ENCODE measurements around the gene RET.

Gene RET

DNA sequence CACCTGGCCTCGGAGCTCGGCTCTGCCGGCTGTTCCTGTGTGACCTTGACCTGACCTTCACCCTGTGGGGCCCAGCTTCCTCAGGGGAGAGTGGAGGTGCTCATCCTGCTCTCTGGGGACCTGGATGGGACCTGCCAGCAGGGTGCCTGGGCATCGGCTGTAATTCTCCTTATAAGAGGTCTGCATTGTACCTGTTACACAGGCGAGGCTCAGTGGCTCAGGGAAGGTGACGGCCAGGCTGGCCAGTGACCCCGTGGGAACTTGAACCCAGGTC lies 29.0 kb downstream of the RET start:
- no peak for DNase-seq

DNA sequence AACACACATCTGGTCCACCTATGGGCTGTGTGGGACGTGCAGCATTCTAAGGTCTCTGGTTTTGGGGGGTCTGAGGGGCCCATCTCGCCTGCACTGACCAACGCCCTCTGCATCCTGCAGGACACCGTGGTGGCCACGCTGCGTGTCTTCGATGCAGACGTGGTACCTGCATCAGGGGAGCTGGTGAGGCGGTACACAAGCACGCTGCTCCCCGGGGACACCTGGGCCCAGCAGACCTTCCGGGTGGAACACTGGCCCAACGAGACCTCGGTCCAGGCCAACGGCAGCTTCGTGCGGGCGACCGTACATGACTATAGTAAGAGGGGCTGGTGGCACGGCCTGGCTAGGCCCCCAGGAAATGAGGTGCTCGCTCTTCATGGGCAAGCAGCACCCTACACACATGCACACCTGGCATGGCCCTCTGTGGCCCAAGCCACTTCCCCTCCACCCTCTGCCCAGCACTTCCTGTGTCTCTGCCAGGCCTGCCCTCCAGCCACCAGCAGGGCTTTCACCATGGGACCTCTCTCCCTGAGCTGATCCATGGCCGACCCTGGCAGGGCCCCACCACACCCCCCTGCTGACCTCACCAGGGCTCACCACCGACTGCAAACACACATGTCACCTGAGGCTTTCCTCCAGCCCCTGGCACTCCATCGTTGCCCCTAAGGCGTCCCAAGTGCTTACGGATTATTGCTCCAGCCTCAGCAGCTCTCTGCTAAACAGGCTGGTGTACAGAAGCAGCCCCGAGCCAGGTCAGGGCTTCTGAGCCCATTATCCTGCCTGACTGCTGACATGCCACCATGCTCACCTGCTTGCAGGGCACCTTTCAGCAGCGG lies 29.6 kb downstream of the RET start:
- no peak for DNase-seq

DNA sequence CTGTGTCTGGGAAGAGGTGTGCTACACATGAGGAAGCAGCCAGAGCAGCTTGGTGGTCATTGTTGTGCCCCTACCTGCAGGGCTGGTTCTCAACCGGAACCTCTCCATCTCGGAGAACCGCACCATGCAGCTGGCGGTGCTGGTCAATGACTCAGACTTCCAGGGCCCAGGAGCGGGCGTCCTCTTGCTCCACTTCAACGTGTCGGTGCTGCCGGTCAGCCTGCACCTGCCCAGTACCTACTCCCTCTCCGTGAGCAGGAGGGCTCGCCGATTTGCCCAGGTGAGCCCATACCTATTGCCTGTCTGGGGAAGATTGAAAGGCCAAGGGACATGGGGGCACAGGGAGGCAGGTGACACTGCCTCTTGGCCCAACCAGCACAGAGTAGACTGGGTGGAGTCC lies 32.1 kb downstream of the RET start:
- no peak for DNase-seq

DNA sequence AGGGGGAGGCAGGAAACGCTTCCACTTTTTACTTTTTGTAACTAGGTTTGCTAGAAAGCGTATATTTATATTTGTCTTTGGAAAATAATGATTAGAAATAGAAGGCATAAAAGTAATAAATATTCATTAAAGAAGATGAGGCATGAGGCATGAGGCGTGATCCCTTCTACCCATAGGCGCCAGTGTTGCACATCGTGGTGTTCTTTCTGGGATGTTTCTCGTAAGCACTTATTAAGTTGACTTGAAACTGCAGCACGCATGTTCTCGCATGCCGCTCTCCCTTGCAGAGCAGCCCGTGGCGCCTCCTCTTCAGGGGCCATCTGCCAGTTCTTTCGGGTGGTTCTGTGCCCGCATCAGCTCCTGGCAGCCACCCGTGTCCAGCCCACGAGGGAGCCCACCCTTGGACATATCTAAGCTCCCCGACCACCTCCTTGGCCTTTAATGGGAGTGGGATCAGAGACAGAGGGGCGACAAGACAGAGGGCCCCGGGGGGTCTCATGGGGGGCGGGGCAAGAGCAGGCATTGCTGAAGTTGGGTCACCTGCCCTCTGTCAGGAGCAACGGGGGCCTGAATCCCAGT lies 32.9 kb downstream of the RET start:
- DNase-seq = no peak

DNA sequence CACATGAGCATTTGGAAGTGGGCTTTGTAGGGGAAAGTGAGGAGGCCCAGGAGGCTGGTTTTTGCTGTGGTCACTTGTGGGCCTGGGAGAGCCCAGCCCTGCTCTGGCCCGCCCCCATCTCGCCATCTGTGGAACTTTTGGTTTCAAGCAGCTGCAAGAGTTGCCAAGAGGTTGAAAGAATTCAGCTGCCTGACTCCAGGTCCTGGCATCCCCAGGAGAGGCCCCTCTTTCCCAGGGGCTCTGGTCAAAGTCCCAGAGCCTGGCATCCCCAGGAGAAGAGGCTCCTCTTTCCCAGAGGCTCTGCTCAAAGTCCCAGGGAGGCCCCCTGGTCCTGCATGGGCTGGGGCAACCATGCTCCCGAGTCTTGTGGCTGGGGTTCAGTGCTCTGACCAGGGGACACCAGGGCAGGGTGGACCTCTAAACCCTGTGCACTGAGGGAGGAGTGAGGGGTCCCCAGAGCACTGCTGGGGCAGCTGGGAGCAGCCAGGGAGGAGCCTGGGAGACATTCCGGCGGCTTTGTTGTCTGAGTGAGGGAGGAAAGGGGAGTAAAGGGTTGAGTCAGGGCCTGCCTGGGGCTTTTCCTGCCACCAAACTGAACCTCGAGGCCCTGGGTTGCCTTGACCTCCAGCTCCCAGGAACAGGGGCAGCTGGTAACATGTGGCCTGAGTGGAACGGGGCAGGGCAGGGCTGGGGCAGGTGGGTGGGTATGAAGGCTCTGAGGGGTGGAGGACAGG lies 33.6 kb downstream of the RET start:
- no peak for DNase-seq

DNA sequence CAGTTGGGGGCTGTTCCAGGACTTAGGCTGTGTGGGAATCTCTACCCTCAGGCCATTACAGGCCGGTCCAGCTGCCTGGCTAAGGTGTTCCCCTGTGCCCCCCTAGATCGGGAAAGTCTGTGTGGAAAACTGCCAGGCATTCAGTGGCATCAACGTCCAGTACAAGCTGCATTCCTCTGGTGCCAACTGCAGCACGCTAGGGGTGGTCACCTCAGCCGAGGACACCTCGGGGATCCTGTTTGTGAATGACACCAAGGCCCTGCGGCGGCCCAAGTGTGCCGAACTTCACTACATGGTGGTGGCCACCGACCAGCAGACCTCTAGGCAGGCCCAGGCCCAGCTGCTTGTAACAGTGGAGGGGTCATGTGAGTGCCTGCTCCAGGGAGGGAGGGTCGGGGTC lies 34.2 kb downstream of the RET start:
- DNase-seq = no peak

DNA sequence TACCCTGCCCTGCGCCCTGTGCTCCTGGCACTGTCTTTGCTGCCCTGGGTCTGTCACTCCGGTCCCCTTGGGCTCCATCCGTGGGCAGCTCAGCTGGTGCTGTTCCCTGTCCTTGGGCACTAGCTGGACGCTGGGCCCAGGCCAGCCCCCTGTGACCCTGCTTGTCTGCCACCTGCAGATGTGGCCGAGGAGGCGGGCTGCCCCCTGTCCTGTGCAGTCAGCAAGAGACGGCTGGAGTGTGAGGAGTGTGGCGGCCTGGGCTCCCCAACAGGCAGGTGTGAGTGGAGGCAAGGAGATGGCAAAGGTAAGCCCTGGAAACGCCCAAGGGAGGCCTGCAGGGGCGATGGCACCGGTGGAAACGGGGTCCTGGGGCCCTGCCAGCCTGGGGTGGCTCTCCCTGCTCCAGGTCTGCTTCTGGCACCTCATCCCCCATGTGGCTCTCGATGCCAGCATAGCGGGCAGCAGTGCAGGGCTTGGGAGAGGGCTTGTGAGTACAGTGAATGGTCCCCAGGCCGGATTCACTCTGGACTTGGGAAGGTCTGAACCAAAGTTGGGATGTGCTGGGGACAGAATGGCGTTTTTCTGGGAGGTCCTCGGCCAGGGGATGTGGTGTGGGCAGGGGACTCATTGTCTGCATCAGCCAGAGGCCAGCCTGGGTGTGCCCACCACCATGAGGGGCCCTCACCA lies 35.2 kb downstream of the RET start:
- DNase-seq = no peak

DNA sequence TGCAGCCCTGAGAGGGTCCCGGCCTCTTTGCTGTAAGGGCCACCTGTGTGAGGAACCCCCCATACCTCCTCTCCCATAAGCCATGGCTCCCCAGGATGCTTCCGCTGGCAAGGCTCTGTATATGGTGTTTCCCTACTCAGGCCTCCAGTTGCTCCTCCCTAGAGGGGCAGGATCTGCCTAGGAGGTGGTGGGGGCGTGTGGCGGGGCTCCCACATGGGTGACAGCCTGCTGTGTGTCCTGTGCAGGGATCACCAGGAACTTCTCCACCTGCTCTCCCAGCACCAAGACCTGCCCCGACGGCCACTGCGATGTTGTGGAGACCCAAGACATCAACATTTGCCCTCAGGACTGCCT lies 35.7 kb downstream of the RET start:
- no peak for DNase-seq

DNA sequence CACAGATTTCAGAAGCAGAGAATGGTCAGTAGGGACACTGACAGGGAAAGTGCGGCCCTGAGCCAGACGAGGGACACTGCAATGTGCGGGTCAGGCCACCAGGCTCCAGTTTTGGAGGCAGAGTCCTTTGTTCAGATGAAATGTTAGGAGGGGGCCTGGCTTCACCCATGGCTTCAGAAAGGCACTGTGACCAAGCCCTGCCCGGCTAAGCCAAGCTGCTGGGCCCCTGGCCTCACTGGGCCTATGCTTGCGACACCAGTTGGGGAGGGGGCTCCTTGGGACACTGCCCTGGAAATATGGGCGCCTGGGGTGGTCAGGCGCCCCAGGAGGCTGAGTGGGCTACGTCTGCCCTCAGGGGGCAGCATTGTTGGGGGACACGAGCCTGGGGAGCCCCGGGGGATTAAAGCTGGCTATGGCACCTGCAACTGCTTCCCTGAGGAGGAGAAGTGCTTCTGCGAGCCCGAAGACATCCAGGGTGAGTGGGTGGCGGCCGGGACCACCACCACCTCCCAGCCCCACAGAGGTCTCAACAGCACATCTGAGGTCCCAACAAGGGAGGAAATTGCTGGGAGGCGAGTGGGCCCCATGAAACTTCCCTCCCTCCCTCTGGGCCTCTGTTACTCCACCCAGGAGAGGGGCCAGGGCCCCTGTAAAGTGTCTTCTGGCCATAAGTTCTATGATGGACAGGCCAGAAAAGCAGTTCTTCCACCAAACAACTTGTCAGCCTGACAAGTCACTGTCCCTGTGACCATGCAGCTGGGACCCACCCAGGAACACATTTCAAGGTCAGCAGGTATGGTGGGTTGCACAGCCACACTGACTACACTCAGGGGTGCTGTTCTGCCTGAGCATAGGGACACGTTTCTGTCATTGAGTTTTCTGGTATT lies 36.6 kb downstream of the RET start:
- DNase-seq = no peak

DNA sequence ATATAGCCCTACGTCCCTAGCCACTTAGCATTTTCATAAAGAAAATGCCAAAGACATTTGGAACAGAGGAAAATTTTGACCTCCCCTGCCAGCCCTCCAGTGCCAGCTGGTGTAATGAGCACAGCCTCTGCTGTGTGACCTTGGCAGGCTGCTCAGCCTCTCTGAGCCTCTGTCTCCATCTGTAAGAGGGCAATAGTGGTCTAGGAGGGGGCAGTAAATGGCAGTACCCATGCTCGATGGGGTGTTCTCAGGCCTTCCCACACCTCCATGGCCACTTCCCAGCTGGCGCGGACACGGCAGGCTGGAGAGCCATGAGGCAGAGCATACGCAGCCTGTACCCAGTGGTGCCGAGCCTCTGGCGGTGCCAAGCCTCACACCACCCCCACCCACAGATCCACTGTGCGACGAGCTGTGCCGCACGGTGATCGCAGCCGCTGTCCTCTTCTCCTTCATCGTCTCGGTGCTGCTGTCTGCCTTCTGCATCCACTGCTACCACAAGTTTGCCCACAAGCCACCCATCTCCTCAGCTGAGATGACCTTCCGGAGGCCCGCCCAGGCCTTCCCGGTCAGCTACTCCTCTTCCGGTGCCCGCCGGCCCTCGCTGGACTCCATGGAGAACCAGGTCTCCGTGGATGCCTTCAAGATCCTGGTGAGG lies 37.3 kb downstream of the RET start:
- DNase-seq = no peak

DNA sequence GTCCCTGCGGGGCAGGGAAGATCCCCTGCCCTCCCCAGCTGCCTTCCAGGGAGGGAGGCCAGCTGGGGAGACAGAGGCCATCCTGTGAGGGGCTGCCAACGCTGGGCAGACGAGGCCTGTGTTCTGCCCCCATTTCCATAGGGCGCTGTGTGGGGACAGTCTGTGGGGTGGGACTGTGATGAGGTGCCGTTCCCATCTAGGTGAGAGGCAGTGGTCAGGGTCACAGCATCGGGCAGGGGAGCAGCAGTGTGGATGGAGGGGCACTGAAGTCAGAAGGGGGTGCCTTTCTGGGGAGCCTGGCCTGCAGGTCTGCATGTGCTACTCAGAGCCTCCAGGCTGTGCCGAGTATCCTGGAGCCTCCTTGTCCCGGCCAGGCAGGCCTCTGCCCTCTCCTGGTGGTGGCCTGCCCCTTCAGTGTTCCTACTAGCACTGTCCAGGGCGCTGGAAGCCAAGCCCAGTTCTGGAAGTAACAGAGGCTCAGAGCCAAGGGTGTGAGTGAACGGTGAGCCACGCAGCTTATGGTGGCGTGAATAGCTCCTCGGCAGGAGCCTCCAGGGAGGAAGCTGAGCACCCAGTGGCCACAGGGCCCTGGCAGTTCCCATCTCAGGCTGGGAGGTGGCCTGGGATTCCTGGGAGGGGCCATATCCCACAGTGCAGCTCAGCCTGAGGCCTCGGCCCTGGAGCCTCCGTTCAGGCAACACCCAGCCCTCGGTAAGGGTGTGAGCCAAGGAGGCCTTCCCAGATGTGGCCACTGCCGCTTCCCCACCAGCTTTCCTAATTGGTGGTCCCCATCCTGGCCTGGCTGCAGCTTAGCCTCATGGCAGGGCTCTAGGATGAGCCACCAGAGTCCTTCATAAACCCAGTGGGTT lies 38.1 kb downstream of the RET start:
- DNase-seq = no peak

DNA sequence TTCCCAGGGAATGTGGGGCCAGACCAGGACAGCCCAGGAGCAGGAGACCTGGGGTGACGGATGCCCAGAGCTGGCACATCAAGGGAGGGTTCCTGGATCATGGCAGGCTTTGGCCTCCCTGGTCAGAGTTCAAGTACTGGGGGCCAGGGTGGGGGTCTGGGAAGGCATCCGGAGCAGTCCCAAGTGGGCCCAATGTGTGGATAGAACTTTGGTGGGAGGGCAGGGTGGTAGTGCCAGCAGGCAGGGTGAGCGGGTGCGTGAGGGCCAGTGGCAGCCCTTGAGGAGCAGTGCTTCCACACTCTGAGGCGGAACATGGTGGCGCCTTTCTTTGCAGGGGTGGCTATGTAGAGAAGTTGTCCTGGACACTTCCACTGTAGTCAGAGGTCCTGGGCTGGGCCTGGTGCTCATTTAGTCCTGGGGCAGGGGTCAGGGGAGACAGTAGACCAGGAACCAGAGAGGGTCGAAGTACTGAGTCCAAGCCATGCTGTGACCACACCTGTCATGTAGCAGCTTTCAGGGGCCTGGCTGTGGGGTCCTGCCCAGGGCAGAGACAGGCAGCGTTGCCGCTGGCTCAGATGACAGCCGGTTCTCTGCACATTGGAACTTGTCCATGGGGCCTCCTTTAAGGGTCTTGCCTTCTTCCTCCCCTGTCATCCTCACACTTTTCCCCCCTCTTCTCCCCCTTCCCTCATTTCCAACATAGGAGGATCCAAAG lies 39.2 kb downstream of the RET start:
- DNase-seq = no peak

DNA sequence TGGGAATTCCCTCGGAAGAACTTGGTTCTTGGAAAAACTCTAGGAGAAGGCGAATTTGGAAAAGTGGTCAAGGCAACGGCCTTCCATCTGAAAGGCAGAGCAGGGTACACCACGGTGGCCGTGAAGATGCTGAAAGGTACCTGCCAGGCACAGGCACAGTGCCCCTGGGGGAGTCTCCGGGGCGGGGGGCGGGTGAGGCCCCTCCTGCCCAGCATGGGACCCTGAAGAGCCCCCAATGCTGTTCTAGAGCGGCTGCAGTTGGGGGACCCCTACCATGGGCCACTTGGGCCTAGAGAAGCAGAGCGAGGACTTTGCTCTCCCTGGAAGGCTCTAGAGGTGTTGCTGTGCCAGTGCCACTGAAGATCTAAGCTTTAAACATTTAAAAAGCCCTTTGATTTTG lies 39.7 kb downstream of the RET start:
- no peak for DNase-seq

DNA sequence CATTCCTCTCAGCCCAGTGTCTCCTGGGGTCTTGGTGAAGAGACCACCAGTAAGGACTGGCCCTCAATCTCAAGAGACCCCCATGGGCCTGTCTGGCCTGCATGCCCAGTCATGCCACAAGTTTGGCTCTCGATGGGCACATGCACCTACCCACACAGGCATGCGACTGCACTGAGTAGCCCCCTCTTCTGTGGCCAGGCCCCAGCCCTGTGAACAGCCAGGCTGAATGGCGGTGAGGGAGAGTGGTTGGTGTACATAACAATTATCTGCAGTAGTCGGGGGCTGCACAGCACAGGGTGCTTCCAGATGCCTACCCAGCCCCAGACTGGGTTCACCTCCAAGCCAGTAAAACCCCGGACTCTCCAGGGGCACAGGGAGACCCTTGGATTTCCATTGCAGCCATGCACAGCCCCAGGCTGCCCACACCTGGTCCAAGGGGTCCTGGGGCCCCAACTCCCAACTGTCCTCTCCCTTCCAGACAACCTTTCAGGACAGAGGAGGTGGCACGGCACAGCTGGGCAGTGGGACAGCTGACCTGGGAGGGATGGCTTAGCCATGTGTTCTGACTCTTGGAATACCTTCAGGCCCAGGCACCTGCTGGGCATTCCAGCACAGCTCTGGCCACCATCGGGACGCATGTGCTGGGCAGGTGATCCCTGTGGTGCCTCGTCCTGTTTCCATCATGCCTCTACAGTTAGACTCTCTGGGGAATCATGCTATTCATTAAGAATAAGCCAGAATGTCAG lies 40.3 kb downstream of the RET start:
- DNase-seq = no peak

DNA sequence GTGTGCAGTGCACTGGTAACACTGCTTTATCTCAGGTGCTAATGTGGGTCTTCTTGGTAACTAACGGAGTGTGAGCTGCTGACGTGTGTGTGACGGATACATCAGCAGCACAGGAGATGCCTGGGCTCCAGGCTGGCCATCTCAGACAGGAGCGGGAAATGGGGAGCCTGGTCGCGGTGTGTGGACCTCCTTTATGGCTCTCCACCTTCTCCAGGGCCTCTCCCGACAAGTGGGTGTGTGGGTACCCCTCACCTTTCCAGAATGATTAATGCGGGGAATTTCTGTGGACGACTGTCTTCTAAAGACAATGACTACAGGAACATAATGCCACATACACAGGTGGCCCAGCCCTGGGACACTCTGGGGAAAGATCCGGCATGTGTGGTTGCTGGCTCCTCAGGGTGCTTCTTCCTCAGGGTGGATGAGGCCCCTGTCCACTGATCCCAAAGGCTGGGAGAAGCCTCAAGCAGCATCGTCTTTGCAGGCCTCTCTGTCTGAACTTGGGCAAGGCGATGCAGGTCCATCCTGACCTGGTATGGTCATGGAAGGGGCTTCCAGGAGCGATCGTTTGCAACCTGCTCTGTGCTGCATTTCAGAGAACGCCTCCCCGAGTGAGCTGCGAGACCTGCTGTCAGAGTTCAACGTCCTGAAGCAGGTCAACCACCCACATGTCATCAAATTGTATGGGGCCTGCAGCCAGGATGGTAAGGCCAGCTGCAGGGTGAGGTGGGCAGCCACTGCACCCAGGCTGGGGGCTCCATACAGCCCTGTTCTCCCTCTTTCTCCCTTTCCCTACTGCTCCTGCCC lies 41.1 kb downstream of the RET start:
- no peak for DNase-seq

DNA sequence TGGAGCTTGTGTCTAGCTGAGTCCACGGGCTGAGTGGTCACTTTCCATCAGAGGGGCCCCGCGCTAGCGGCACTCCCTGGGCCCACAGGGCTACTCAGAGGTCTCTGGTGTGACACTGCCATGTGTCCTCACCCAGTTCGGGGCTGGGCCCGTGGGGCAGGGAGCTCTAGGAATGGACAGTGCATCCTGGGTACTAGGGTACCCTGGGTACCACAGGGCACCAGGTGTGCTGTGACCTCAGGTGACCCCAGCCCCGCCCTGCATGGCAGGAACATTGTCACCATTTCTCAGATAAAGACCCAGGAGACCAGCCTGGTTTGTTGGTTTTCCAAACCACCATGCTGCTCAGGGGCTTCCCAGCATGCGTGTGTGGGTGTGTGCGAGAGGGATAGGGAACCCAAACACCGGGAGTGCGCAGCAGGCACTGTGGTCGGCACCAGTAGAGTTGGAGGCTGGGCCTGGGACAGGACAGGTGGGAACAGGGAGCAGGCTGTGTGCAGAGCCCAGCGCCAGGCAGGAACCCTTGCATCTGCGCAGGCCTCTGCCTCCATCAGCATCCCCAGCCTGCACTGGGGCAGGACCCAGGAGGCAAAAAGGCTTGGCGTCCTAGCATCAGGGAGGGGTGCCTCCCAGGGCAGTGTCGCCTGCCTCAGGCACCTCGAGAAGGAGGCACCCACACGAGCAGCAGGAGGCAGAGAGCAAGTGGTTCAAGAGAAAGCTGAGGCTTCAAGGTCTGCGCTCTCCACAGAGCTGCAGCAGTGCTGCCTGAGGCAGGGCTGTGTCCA lies 42.0 kb downstream of the RET start:
- no peak for DNase-seq
